GM12891 (cell line): Measurements from ENCODE around the gene MAPK4.
"Not testable (repeated sequence)": the region's sequence is repeated elsewhere in the genome, so short reads cannot be mapped to it uniquely, and the experiment has no call there.

Experiments used
- DNase-seq: peaks from one replicate; pipeline ENCODE4 v3.0.0; 2011; ENCODE audit warnings: low spot score; ENCODE audit not compliant: insufficient read length
- FAIRE-seq: peaks from 2 replicates; lab custom pipeline; 2011; peaks lifted over from hg19 to GRCh38; lab: Jason Lieb, UNC
- PAX5 ChIP-seq: IDR thresholded peaks from 2 replicates; pipeline ENCODE4 v1.6.1; 2011; ENCODE audit warnings: low read length, moderate library complexity, mild to moderate bottlenecking; ENCODE audit not compliant: insufficient read depth, severe bottlenecking
- POLR2A ChIP-seq: IDR thresholded peaks from 2 replicates; pipeline ENCODE4 v1.6.1; 2011; ENCODE audit warnings: low read depth, low read length, control low read depth
- POLR2AphosphoS5 ChIP-seq: IDR thresholded peaks from 2 replicates; pipeline ENCODE4 v1.6.1; 2011; ENCODE audit warnings: low read depth, low read length, control low read depth
- POU2F2 ChIP-seq: IDR thresholded peaks from 2 replicates; pipeline ENCODE4 v1.6.1; 2011; ENCODE audit warnings: low read depth, mild to moderate bottlenecking, control low read depth, low read length, moderate library complexity
- SPI1 ChIP-seq: IDR thresholded peaks from 2 replicates; pipeline ENCODE4 v1.6.1; 2011; ENCODE audit warnings: low read depth, low read length, control low read depth
- TAF1 ChIP-seq: IDR thresholded peaks from 2 replicates; pipeline ENCODE4 v1.6.1; 2011; ENCODE audit warnings: low read depth, low read length, control low read depth

The MAPK4 gene

GRCh38 chr18:50757358-50757757 lies 197.5 kb downstream of the MAPK4 start:
- DNase-seq: no peak
- no peak for TF ChIP-seq SPI1
- TF ChIP-seq POLR2A: no peak
- no peak for TF ChIP-seq POLR2AphosphoS5
- no peak for TF ChIP-seq POU2F2
- TF ChIP-seq PAX5: no peak
- no peak for TF ChIP-seq TAF1
- FAIRE-seq: no peak

- TF ChIP-seq POU2F2 (no peak), TAF1 (no peak), SPI1 (no peak), PAX5 (no peak), POLR2A (no peak), POLR2AphosphoS5 (no peak)
- FAIRE-seq: no peak
Observed at GRCh38 chr18:50769463-50769862, 209.6 kb downstream of the MAPK4 start.

GRCh38 chr18:50775207-50775606 lies 215.3 kb downstream of the MAPK4 start:
- TF ChIP-seq POLR2AphosphoS5 (no peak), PAX5 (no peak), SPI1 (no peak), POU2F2 (no peak), POLR2A (no peak), TAF1 (no peak)
- FAIRE-seq (no peak), DNase-seq (no peak)

More at GRCh38 chr18:50769463-50769862, 209.6 kb downstream of the MAPK4 start:
- no peak for DNase-seq

GRCh38 chr18:50775726-50776125 lies 215.8 kb downstream of the MAPK4 start:
- TF ChIP-seq SPI1 (no peak), POLR2A (no peak), TAF1 (no peak), POLR2AphosphoS5 (no peak), PAX5 (no peak), POU2F2 (no peak)
- FAIRE-seq (no peak), DNase-seq (no peak)

GRCh38 chr18:50776383-50776782 lies 216.5 kb downstream of the MAPK4 start:
- DNase-seq: no peak
- no peak for FAIRE-seq
- TF ChIP-seq SPI1 (no peak), POLR2AphosphoS5 (no peak), PAX5 (no peak), POLR2A (no peak), POU2F2 (no peak), TAF1 (no peak)

GRCh38 chr18:50779021-50779420 lies 219.1 kb downstream of the MAPK4 start:
- DNase-seq, FAIRE-seq: not testable (repeated sequence)
